ENCODE measurements around the gene NRP1. TPM values are rescaled to one million over a fixed set of nuclear protein-coding genes. Genes with fewer than 3 reads are reported as not detected.

NRP1 gene
- total and polyA plus RNA-seq, 2 of the 8 experiments (the other 6 are each of a cell fraction or from before 2014, with no cell fraction given) = 1.2 to 2.1 TPM

DNA sequence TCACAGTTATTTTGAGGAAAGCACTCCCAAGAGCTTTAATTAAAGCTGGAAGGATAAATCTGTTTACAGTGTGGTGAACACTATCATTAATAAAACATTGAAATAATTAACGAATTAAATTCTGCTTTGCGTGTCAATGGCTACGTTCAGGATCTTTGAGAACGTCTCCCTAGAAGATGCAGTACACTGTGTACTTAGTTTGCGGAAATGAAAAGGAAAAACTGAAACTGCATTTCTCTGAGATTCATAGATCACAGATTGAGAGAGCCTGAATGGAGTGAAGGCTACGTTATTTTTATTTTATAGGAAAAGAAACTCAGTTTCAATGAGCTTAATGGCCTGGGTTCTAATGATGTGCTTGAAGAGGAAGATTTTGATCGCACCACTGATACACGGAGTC lies 85.3 kb downstream of the NRP1 start (continued):
- no peak for TF ChIP-seq MAX (IDR thresholded peaks at IDR 0.05)
